Glutamatergic neuron (in vitro differentiated cells): Measurements from ENCODE around the gene SLC1A7. TPM values are rescaled to one million over a fixed set of nuclear protein-coding genes. Genes with fewer than 3 reads are reported as not detected.

Experiments used
- DNase-seq: peaks from one replicate; pipeline ENCODE4 v3.0.0; 2022
- H3K27ac Mint-ChIP-seq: one replicate; pipeline ENCODE4 v1.8.0; 2020; ENCODE audit warnings: mild to moderate bottlenecking, mixed read lengths, inconsistent platforms; ENCODE audit not compliant: unreplicated experiment
- H3K27me3 Mint-ChIP-seq: one replicate; pipeline ENCODE4 v1.8.0; 2020; ENCODE audit warnings: mild to moderate bottlenecking, moderate library complexity, mixed read lengths, inconsistent platforms; ENCODE audit not compliant: unreplicated experiment
- H3K36me3 Mint-ChIP-seq: one replicate; pipeline ENCODE4 v1.8.0; 2020; ENCODE audit warnings: mild to moderate bottlenecking, mixed read lengths, inconsistent platforms; ENCODE audit not compliant: unreplicated experiment
- H3K4me1 Mint-ChIP-seq: one replicate; pipeline ENCODE4 v1.8.0; 2020; ENCODE audit warnings: mild to moderate bottlenecking, low read depth, mixed read lengths, inconsistent platforms; ENCODE audit not compliant: unreplicated experiment
- H3K4me3 Mint-ChIP-seq: one replicate; pipeline ENCODE4 v1.8.0; 2020; ENCODE audit warnings: mild to moderate bottlenecking, mixed read lengths, inconsistent platforms; ENCODE audit not compliant: unreplicated experiment
- H3K9me3 Mint-ChIP-seq: one replicate; pipeline ENCODE4 v1.8.0; 2020; ENCODE audit warnings: mild to moderate bottlenecking, moderate library complexity, mixed read lengths, inconsistent platforms; ENCODE audit not compliant: unreplicated experiment
- CTCF ChIP-seq: fragments of 200-600 bp; sonication (generic); IDR thresholded peaks from one replicate; pipeline ENCODE4 v1.5.0; 2021; ENCODE audit not compliant: partially characterized antibody, unreplicated experiment
- total RNA-seq: library from RNA; stranded (reverse); fragmentation: NEBNext Ultra II Directional; extraction: Animal tissue kit (Norgen Biotek cat#: 25700); gene quantifications from one replicate; pipeline ENCODE4 v1.2.1, GENCODE V29; 2021; ENCODE audit not compliant: unreplicated experiment

The SLC1A7 gene
- total RNA-seq, 1 donor from 2014 or later, result not detected

DNA sequence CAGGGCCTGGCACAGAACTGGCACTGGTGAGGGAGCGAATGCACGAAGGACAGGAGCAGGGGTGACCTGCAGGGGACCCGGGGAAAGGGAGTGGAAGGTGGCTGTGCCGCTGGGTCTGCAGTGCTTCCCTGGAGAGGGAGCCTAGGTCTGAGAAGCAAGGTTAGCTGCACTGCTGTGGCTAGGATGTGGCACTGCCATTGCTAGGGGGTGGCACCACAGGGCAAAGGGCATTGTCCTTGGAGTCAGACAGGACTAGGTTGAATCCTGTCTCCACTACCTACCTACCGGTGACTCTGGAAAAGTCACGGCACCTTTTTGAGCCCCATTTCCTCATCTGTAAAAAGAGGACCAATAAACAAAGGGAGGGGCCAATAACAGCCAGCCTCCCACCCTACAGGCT, 28.3 kb downstream of the SLC1A7 start:
- H3K27ac Mint-ChIP-seq, result no peak overlapping the region
- peaks cover 8% of the 10 kb centered on the region for H3K36me3 Mint-ChIP-seq
- DNase-seq, result no peak
- H3K4me1 Mint-ChIP-seq, result peaks cover 22% of the 10 kb centered on the region
- no peak for TF ChIP-seq CTCF
- peaks cover 4% of the 10 kb centered on the region for H3K9me3 Mint-ChIP-seq
- no peak overlapping the region for H3K4me3 Mint-ChIP-seq
- peaks cover 7% of the 10 kb centered on the region for H3K27me3 Mint-ChIP-seq

DNA sequence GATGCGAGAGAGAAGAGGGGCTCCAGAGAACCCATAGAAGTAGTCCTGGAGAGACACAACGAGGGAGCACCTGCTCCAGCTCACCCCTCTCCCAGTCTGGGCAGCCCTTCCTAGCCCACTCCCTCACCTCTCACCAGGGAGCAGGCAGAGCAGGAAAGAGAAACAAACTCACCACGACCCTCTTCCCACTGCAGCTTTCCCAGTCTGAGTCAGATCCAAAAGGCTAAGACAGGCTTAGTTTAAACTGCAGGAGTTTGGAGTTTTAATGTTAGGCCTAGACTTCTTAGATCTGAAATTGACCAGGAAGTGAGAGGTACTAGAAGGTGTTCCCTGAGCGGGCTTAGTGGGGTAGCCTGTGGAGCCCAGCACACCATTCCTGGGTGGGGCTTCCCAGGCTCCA, 29.6 kb downstream of the SLC1A7 start:
- H3K27ac Mint-ChIP-seq, result no peak overlapping the region
- H3K4me3 Mint-ChIP-seq, result no peak overlapping the region
- no peak for TF ChIP-seq CTCF
- peaks cover 4% of the 10 kb centered on the region for H3K9me3 Mint-ChIP-seq
- H3K27me3 Mint-ChIP-seq, result peaks cover 7% of the 10 kb centered on the region
- H3K36me3 Mint-ChIP-seq, result peaks cover 8% of the 10 kb centered on the region
- no peak for DNase-seq
- H3K4me1 Mint-ChIP-seq, result peaks cover 24% of the 10 kb centered on the region

DNA sequence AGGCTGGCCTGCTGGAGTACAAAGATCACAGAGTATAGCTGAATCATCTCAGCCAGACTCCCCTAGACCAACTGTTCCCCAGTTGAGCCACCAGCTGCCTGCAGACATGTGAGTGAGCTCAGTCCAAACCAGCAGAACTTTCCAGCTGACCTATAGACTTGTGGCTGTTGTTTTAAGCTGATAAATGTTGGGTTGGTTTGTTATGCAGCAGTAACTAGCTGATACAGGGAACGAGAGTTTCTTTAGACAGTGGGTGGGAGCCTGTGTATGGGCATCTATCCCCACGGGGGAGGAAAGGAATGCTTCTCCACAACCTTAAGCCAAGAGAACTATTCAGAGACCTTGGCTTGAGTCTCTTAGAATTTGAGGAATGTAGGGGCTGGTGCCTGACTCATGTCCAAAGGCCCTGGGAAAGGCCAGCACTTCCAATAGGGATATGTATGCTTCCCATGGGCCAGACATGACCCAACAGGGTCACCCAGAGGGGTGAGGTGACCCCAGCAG, 30.1 kb downstream of the SLC1A7 start:
- H3K9me3 Mint-ChIP-seq, result peaks cover 4% of the 10 kb centered on the region
- H3K4me3 Mint-ChIP-seq, result no peak overlapping the region
- H3K27ac Mint-ChIP-seq, result no peak overlapping the region
- TF ChIP-seq CTCF, result no peak
- DNase-seq, result no peak
- H3K4me1 Mint-ChIP-seq, result peaks cover 24% of the 10 kb centered on the region
- H3K36me3 Mint-ChIP-seq, result peaks cover 8% of the 10 kb centered on the region
- H3K27me3 Mint-ChIP-seq, result peaks cover 11% of the 10 kb centered on the region

DNA sequence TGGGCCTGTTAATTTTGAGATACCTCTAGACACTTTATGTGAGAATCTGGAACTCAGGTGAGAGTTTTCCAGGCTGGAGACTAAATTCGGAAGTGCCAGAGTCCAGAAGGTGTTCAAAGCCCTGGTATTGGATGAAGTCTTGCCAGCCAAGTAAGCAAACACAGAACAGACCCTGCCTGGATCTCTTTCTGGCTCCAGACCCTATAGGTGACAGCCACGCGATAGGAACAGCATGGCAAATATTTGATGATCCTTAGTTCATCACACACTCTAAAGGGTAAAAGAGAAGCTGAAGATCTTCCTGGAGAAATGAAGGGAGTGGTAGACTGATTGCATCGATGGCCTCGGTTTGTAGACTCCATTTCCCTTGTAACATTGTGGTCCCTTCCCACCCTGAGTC, 30.7 kb downstream of the SLC1A7 start:
- Mint-ChIP-seq H3K9me3 (peaks cover 3% of the 10 kb centered on the region), H3K4me3 (no peak overlapping the region), H3K4me1 (peaks cover 18% of the 10 kb centered on the region), H3K27me3 (peaks cover 11% of the 10 kb centered on the region), H3K36me3 (peaks cover 8% of the 10 kb centered on the region), H3K27ac (no peak overlapping the region)
- TF ChIP-seq CTCF, result no peak
- no peak for DNase-seq

DNA sequence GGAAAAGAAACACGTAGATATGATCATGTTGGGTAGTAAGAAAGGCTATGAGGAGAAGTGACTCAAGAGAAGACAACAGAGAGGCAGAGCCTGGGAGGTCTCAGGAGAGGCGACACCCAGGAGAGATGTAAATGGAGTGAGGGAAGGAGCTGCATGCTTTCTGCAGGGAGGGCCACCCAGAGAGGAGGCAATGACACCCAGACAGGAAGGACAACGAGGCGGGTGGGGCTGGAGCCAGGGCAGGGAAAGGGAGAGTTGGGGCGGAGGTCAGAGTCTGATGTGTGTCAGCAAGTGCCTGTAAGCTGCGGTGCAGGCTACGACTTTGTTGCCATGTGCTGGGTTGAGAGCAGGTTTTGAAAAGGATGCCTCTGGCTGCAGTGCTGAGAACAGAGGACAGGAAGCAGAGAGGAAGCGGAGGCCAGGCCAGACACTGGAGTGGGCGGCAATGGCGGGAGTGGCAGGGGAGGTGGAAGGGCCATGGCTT, 31.3 kb downstream of the SLC1A7 start:
- Mint-ChIP-seq H3K4me3 (no peak overlapping the region), H3K27me3 (peaks cover 11% of the 10 kb centered on the region), H3K9me3 (peaks cover 3% of the 10 kb centered on the region), H3K27ac (no peak overlapping the region), H3K4me1 (peaks cover 14% of the 10 kb centered on the region), H3K36me3 (peaks cover 8% of the 10 kb centered on the region)
- DNase-seq, result no peak
- TF ChIP-seq CTCF, result no peak
